GM12878 (cell line): ENCODE data around the gene STAT5A. TPM values are rescaled to one million over a fixed set of nuclear protein-coding genes. Genes with fewer than 3 reads are reported as not detected.

Experiments
- CUX1 ChIP-seq: IDR thresholded peaks from 2 replicates; pipeline ENCODE4 v1.6.1; 2012; ENCODE audit warnings: improper control_type of control experiment, low read depth, low read length; ENCODE audit not compliant: insufficient replicate concordance
- EGR1 ChIP-seq, 2 experiments: IDR thresholded peaks; 1 replicate in 1 of 2; 2 replicates in 1 of 2; pipeline ENCODE4 v1.6.1; 2011 to 2012; ENCODE audit warnings: low read depth in 2 of 2, low read length in 2 of 2, borderline replicate concordance in 1 of 2, mild to moderate bottlenecking in 1 of 2, moderate library complexity in 1 of 2
- EP300 ChIP-seq, 2 experiments: fragments of 150-350 bp in 1 of 2; IDR thresholded peaks; 2 replicates each; pipeline ENCODE4 v1.6.1; 2011 to 2012; ENCODE audit warnings: low read depth in 2 of 2, low read length in 2 of 2, borderline replicate concordance in 1 of 2, improper control_type of control experiment in 1 of 2, inconsistent platforms in 1 of 2; ENCODE audit not compliant: control insufficient read depth in 1 of 2
- EZH2 ChIP-seq: IDR thresholded peaks from 2 replicates; pipeline ENCODE4 v1.6.1; 2012; ENCODE audit warnings: low read depth, mild to moderate bottlenecking, control low read depth, inconsistent platforms, low read length, borderline replicate concordance; ENCODE audit not compliant: control insufficient read depth
- IRF4 ChIP-seq: IDR thresholded peaks from 2 replicates; pipeline ENCODE4 v1.6.1; 2011; ENCODE audit warnings: low read depth, low read length
- JUND ChIP-seq: IDR thresholded peaks from 2 replicates; pipeline ENCODE4 v1.6.1; 2012; ENCODE audit warnings: low read depth, mild to moderate bottlenecking, low read length, improper control_type of control experiment, moderate library complexity
- KDM1A ChIP-seq: fragments of 200-600 bp; sonication (generic); IDR thresholded peaks from 2 replicates; pipeline ENCODE4 v1.6.1; 2016; ENCODE audit warnings: borderline replicate concordance
- LARP7 ChIP-seq: fragments of 450-650 bp; IDR thresholded peaks from 2 replicates; pipeline ENCODE4 v1.6.1; 2017; ENCODE audit warnings: mild to moderate bottlenecking
- NR2C1 ChIP-seq: fragments of 450-650 bp; IDR thresholded peaks from 2 replicates; pipeline ENCODE4 v1.6.1; 2017; ENCODE audit warnings: antibody characterized with exemption, mild to moderate bottlenecking, moderate library complexity
- RAD21 ChIP-seq: IDR thresholded peaks from 2 replicates; pipeline ENCODE4 v1.6.1; 2011; ENCODE audit warnings: mild to moderate bottlenecking, low read depth, low read length, moderate library complexity; ENCODE audit not compliant: insufficient read depth
- RELA ChIP-seq: fragments of 450-650 bp; IDR thresholded peaks from 2 replicates; pipeline ENCODE4 v1.8.0; 2014; ENCODE audit warnings: borderline replicate concordance; ENCODE audit not compliant: partially characterized antibody
- SMC3 ChIP-seq: IDR thresholded peaks from 2 replicates; pipeline ENCODE4 v1.6.1; 2011; ENCODE audit warnings: low read length, improper control_type of control experiment, borderline replicate concordance
- SP1 ChIP-seq: IDR thresholded peaks from one replicate; pipeline ENCODE4 v1.6.1; 2011; ENCODE audit warnings: low read depth, low read length
- SRF ChIP-seq, 2 experiments: IDR thresholded peaks; 2 replicates each; pipeline ENCODE4 v1.6.1; 2011; ENCODE audit warnings: low read depth in 2 of 2, low read length in 2 of 2, mild to moderate bottlenecking in 1 of 2, moderate library complexity in 1 of 2
- SUPT20H ChIP-seq: IDR thresholded peaks from 2 replicates; pipeline ENCODE4 v1.6.1; 2011; ENCODE audit warnings: low read depth, mild to moderate bottlenecking, low read length, moderate library complexity, borderline replicate concordance; ENCODE audit not compliant: control insufficient read depth
- polyA plus RNA-seq, 11 experiments: library from polyadenylated mRNA; depleted of rRNA in 4 of 11; unstranded in 6 of 11; stranded (reverse) in 5 of 11; fragments of >200 nt; fragmentation: Nextera tagmentation in 4 of 11; fragmentation: Illumina TruSeq in 1 of 11; extraction: Ambion mirVana in 4 of 11; extraction: Trizol in 1 of 11; gene quantifications; 1 replicate in 1 of 11; 2 replicates in 10 of 11; pipeline versions ENCODE4 v1.2.1 to v1.2.3, GENCODE V29; 2011 to 2016; ENCODE audit warnings: inconsistent platforms in 2 of 11, missing spikeins in 2 of 11, low read depth in 1 of 11
- total RNA-seq, 4 experiments: library from RNA; depleted of rRNA in 3 of 4; stranded (reverse); fragments of >200 nt in 3 of 4; fragmentation: Illumina TruSeq in 1 of 4; extraction: Trizol in 1 of 4; gene quantifications; 2 replicates each; pipeline versions ENCODE4 v1.2.1 to v1.2.3, GENCODE V29; 2013 to 2021
- TF ChIP-seq, protein P1 (sequence below): fragments of 450-650 bp; IDR thresholded peaks from 2 replicates; pipeline ENCODE4 v1.6.1; 2018; ENCODE audit warnings: mild to moderate bottlenecking, low read depth, moderate library complexity; ENCODE audit not compliant: partially characterized antibody
- TF ChIP-seq, protein P2 (sequence below): fragments of 450-650 bp; IDR thresholded peaks from 2 replicates; pipeline ENCODE4 v1.6.1; 2017; ENCODE audit warnings: low read depth, mild to moderate bottlenecking, moderate library complexity
- TF ChIP-seq, protein P3 (sequence below): fragments of 450-650 bp; IDR thresholded peaks from 2 replicates; pipeline ENCODE4 v1.6.1; 2017; ENCODE audit warnings: mild to moderate bottlenecking, low read depth, inconsistent platforms; ENCODE audit not compliant: poor library complexity, severe bottlenecking

STAT5A gene
- total and polyA plus RNA-seq, 10 of the 15 experiments (the other 5 are each of a cell fraction or from before 2014, with no cell fraction given), result 14.8 to 86.4 (median 41.5) TPM

GRCh38 chr17:42333053-42333452, 44.8 kb downstream of the STAT5A start (continued):
- TF ChIP-seq, protein P1, sequence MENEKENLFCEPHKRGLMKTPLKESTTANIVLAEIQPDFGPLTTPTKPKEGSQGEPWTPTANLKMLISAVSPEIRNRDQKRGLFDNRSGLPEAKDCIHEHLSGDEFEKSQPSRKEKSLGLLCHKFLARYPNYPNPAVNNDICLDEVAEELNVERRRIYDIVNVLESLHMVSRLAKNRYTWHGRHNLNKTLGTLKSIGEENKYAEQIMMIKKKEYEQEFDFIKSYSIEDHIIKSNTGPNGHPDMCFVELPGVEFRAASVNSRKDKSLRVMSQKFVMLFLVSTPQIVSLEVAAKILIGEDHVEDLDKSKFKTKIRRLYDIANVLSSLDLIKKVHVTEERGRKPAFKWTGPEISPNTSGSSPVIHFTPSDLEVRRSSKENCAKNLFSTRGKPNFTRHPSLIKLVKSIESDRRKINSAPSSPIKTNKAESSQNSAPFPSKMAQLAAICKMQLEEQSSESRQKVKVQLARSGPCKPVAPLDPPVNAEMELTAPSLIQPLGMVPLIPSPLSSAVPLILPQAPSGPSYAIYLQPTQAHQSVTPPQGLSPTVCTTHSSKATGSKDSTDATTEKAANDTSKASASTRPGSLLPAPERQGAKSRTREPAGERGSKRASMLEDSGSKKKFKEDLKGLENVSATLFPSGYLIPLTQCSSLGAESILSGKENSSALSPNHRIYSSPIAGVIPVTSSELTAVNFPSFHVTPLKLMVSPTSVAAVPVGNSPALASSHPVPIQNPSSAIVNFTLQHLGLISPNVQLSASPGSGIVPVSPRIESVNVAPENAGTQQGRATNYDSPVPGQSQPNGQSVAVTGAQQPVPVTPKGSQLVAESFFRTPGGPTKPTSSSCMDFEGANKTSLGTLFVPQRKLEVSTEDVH, result no peak
- TF ChIP-seq SRF (IDR thresholded peaks at IDR 0.05; ENCODE audit: low read depth in 2 of 2, low read length in 2 of 2) (no peak), NR2C1 (no peak), LARP7 (no peak), JUND (no peak), SP1 (no peak), RAD21 (no peak), SMC3 (no peak), EGR1 (IDR thresholded peaks at IDR 0.05; ENCODE audit: borderline replicate concordance in 1 of 2, low read depth in 2 of 2, low read length in 2 of 2) (peak in 1 of 2 experiments; percentile 63; a peak in 2 of 3 replicates), RELA (no peak), EP300 (IDR thresholded peaks at IDR 0.05; ENCODE audit: borderline replicate concordance in 1 of 2, control insufficient read depth in 1 of 2, low read depth in 2 of 2, low read length in 2 of 2) (peak in 1 of 2 experiments; percentile 23; a peak in 1 of 4 replicates), SUPT20H (no peak), KDM1A (no peak), EZH2 (no peak), CUX1 (no peak), IRF4 (no peak)
- TF ChIP-seq, protein P2, sequence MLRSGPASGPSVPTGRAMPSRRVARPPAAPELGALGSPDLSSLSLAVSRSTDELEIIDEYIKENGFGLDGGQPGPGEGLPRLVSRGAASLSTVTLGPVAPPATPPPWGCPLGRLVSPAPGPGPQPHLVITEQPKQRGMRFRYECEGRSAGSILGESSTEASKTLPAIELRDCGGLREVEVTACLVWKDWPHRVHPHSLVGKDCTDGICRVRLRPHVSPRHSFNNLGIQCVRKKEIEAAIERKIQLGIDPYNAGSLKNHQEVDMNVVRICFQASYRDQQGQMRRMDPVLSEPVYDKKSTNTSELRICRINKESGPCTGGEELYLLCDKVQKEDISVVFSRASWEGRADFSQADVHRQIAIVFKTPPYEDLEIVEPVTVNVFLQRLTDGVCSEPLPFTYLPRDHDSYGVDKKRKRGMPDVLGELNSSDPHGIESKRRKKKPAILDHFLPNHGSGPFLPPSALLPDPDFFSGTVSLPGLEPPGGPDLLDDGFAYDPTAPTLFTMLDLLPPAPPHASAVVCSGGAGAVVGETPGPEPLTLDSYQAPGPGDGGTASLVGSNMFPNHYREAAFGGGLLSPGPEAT, result peak; percentile 66
- TF ChIP-seq, protein P3, sequence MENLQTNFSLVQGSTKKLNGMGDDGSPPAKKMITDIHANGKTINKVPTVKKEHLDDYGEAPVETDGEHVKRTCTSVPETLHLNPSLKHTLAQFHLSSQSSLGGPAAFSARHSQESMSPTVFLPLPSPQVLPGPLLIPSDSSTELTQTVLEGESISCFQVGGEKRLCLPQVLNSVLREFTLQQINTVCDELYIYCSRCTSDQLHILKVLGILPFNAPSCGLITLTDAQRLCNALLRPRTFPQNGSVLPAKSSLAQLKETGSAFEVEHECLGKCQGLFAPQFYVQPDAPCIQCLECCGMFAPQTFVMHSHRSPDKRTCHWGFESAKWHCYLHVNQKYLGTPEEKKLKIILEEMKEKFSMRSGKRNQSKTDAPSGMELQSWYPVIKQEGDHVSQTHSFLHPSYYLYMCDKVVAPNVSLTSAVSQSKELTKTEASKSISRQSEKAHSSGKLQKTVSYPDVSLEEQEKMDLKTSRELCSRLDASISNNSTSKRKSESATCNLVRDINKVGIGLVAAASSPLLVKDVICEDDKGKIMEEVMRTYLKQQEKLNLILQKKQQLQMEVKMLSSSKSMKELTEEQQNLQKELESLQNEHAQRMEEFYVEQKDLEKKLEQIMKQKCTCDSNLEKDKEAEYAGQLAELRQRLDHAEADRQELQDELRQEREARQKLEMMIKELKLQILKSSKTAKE, result no peak
